T47D (cell line): Measurements from ENCODE around the gene BSCL2.
"Not testable (repeated sequence)": the region's sequence is repeated elsewhere in the genome, so short reads cannot be mapped to it uniquely, and the experiment has no call there.

Experiments used
- DNase-seq, 2 experiments: peaks; one replicate each; pipeline versions ENCODE4 v3.0.0 to v3.0.0-alpha.2; 2011 to 2012; ENCODE audit warnings: low read depth in 1 of 2, low spot score in 1 of 2
- JUND ChIP-seq: IDR thresholded peaks from 2 replicates; pipeline ENCODE4 v1.6.1; 2012; ENCODE audit warnings: low read depth
- in situ Hi-C: cut with HindIII; loops from 2 replicates; pipeline ENCODE4 v1.10.0; 2016; ENCODE audit warnings: low sequenced_read_pairs, low pct_unique_long_range_greater_than_20kb

Gene BSCL2

DNA sequence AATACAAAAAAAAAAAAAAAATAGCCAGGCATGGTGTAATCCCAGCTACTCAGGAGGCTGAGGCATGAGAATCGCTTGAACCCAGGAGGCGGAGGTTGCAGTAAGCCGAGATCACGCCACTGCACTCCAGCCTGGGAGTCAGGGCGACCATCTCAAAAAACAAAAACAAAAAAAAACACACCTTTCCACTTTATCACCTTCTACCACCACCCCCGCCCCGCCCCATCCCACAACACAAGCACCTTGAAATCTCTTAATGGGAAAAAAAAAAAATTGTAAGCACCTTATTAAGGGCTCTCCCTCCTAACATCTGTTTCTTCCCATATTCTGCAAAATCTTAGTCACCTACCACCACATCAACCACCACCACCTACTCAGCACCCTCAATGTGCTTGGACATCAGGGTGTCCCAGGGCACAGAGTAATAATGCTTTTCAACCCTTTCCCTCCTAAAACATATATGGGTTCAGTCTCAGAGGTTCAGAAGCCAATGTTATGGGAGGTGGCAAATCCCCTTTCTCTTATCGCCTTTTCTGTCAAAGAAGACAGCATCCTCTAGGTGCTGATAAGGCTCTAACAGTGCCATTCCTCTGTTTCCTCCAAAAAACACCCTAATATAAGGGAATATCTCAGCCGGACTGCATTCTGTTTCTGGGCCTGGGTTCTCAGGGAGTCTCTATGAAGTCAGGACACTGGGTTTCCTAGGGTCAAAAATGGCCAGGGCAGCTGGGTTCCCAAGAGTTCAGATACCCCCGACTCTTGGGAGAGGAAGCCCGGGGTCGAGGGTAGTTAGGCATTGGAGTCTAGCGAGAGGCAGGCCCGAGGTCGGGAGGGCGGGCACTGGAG lies 54.8 kb downstream of the BSCL2 start:
- DNase-seq = no peak

DNA sequence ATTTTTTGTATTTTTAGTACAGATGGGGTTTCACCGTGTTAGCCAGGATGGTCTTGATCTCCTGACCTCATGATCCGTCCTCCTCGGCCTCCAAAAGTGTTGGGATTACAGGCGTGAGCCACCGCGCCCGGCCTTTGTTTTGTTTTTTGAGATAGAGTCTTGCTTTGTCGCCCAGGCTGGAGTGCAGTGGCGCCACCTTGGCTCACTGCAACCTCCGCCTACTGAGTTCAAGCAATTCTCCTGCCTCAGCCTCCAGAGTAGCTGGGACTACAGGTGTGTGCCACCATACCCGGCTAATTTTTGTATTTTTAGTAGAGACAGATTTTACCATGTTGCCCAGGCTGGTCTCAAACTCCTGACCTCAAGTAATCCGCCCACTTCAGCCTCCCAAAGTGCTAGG lies 56.9 kb downstream of the BSCL2 start:
- DNase-seq, in situ Hi-C loops: not testable (repeated sequence)

More for the DNA sequence above, 54.8 kb downstream of the BSCL2 start:
- in situ Hi-C loops = no loop called here
- TF ChIP-seq JUND = no peak

DNA sequence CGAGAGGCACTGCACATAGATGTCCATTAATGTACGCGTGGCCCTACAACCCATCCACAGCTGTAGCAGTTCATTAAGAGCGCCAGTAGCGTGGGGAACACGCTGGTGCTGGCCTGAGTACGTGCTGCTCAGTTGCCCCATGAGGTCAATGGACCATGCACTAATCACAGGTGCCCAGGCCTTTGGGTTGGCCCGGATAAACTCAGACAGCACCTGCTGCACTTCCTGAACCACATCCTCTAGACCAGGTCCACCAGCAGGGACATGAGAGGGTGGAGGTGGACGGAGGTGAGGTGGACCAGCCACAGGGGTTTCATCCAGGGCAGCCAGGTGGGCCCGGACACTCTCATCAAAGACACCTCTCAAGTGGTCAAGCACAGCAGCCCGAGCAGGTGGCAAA lies 57.7 kb downstream of the BSCL2 start:
- TF ChIP-seq JUND = no peak
- no peak for DNase-seq
- in situ Hi-C loops = no loop called here

DNA sequence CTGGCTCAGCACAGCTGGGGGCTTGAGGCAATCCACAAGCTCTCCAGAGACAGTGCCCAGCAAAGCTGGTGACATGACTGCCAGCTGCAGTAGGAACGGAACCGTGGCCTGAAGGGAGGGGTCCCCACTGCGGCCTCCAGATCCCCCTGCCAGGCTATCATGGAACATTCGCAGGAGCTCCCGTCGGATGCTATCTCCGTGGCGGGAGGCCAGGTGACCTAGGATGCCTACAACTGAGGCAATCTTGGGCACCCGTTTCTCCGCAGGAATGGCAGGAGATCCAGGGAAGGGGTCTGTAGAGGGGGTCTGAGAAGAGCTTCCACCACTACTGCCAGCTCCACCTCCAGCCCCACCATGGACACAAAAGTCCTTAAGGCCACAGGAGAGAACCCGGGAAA lies 58.3 kb downstream of the BSCL2 start:
- in situ Hi-C loops = no loop called here
- DNase-seq = no peak
- no peak for TF ChIP-seq JUND

- TF ChIP-seq JUND = no peak
- in situ Hi-C loops = no loop called here
- no peak for DNase-seq
Observed at GRCh38 chr11:62648185-62648966, 58.8 kb downstream of the BSCL2 start.

DNA sequence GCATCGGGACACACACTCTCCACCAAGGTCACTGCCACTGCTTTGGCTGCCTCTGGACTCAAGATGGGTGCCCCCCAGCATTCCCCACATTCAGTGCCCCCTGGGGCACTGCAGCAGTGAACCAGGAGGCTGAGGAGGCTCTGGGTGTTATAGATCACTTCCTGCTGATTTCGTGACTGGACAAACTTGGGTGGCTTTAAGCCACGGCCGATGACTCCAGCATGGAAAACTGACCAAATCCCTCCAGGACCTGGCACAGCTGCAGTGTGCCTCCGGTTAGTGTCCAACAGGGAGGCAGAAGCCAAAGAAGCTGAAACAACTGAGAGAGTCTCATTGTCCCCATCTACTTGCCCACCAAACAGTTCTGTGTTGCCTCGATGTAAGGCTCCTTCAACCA lies 59.6 kb downstream of the BSCL2 start:
- in situ Hi-C loops = no loop called here
- TF ChIP-seq JUND = no peak
- DNase-seq = no peak

GRCh38 chr11:62646825-62647608 lies 60.2 kb downstream of the BSCL2 start:
- no peak for TF ChIP-seq JUND
- in situ Hi-C loops = no loop called here
- no peak for DNase-seq

DNA sequence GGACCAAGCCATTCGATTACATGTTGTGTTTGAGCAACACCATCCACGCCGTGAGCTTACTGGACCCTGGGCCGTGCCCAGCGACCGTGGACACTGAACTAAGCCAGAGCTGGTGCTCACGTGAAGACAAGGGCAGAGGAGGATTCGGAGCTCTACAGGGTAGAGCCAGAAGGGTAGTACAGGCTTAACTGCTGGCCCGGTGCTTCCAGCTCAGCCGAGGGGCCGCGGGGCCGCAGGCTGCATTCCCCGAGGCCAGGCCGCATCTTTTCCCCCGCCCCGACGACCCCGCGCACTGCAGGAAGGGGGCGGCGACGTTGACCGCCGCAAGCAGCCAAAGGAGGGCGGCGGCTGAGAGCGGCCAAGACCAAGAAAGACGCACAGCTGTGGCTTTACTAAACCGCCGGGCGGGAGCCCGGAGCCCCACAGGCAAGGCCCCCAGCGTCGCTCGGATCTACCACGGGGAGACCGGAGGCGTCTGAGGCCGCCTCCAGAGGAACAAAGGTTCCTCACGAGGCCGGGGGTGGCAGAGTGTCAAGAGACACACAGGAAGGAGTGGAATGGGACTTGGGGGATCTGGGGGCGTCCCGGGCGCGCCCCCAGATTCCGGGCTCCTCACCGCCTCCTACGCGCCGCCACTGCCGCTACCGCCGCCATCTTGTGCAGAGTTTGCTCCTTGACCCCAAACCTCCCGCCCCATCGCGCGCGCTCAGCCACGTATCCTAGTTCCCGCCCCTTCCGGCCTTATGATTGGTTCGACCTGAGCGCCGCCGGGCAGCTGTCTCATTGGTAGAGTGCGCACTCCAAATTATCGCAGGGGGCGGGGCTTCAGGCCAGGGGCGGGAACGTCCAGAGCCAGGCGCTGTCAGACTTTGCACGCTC lies 61.0 kb downstream of the BSCL2 start, which contains the start of gene GANAB:
GANAB (minus strand) TSS at position 668 of the 879 bp plus-strand sequence; CDS start at position 654, 14 bp downstream.
- no peak for TF ChIP-seq JUND
- DNase-seq = peak; percentile 99 to 100
- in situ Hi-C loops = no loop called here

DNA sequence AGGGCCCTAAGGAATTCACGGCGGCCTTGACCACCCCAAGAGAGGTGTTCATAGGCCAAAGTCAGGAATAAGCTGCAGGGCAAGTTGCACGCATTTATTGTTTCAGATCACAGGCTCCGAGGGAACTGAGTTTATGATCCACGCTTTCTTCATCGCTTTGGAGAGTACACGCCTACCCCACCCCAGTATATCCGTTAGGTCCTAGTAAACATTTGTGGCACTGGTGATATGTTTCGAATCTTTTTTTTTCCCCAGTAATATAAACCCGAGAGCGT lies 61.6 kb downstream of the BSCL2 start:
- in situ Hi-C loops = no loop called here
- no peak for DNase-seq
- TF ChIP-seq JUND = no peak

- TF ChIP-seq JUND = no peak
- in situ Hi-C loops = no loop called here
- no peak for DNase-seq
Observed at GRCh38 chr11:62644220-62644619, 63.0 kb downstream of the BSCL2 start.
